GM23338 (cell line): ENCODE results near the gene ACADVL. TPM values are rescaled to one million over a fixed set of nuclear protein-coding genes. Genes with fewer than 3 reads are reported as not detected.

Experiments used
- ATAC-seq: fragments of 200-7000 bp; cut with Tn5 transposase; 3 replicates; pipeline ENCODE4 v1.9.1; 2020
- DNase-seq: peaks from one replicate; pipeline ENCODE4 v3.0.0-alpha.2; 2015; ENCODE audit warnings: low spot score
- H2AFZ ChIP-seq: fragments of 200-600 bp; sonication (generic); 2 replicates; pipeline ENCODE4 v1.8.0; 2016; ENCODE audit warnings: antibody characterized with exemption, mild to moderate bottlenecking, moderate library complexity
- H3F3A ChIP-seq: fragments of 200-600 bp; sonication (generic); replicated peaks from 2 replicates; pipeline ENCODE4 v1.8.0; 2017; ENCODE audit warnings: antibody characterized with exemption, mixed run types, low read depth
- H3K27ac ChIP-seq: fragments of 200-600 bp; sonication (generic); 2 replicates; pipeline ENCODE4 v1.6.1; 2016; ENCODE audit warnings: low read depth
- H3K27me3 ChIP-seq: fragments of 200-600 bp; sonication (generic); 2 replicates; pipeline ENCODE4 v1.8.0; 2016; ENCODE audit warnings: mild to moderate bottlenecking, mixed run types, moderate library complexity; ENCODE audit not compliant: insufficient read depth
- H3K36me3 ChIP-seq: fragments of 200-600 bp; sonication (generic); 2 replicates; pipeline ENCODE4 v1.8.0; 2016; ENCODE audit warnings: mild to moderate bottlenecking; ENCODE audit not compliant: insufficient read depth
- H3K4me1 ChIP-seq: fragments of 200-600 bp; sonication (generic); 2 replicates; pipeline ENCODE4 v1.8.0; 2016; ENCODE audit warnings: mild to moderate bottlenecking, moderate library complexity; ENCODE audit not compliant: insufficient read depth
- H3K4me2 ChIP-seq: fragments of 200-600 bp; sonication (generic); 2 replicates; pipeline ENCODE4 v1.7.1; 2017; ENCODE audit warnings: mixed run types
- H3K4me3 ChIP-seq: fragments of 200-600 bp; sonication (generic); 2 replicates; pipeline ENCODE4 v1.6.1; 2016; ENCODE audit warnings: mixed run types
- H3K79me2 ChIP-seq: fragments of 200-600 bp; sonication (generic); replicated peaks from 2 replicates; pipeline ENCODE4 v1.8.0; 2017; ENCODE audit warnings: mild to moderate bottlenecking; ENCODE audit not compliant: insufficient read depth
- H3K9me2 ChIP-seq: fragments of 200-600 bp; sonication (generic); 2 replicates; pipeline ENCODE4 v1.8.0; 2017; ENCODE audit not compliant: insufficient read depth
- H4K20me1 ChIP-seq: fragments of 200-600 bp; sonication (generic); replicated peaks from 2 replicates; pipeline ENCODE4 v1.8.0; 2017; ENCODE audit warnings: mild to moderate bottlenecking; ENCODE audit not compliant: insufficient read depth
- H3K27ac Mint-ChIP-seq: 2 replicates; pipeline ENCODE4 v1.8.0; 2020; ENCODE audit warnings: inconsistent platforms, mild to moderate bottlenecking, moderate library complexity, mixed read lengths
- H3K27me3 Mint-ChIP-seq: 3 replicates; pipeline ENCODE4 v1.8.0; 2022; ENCODE audit warnings: low read depth, mild to moderate bottlenecking, moderate library complexity, mixed read lengths, inconsistent platforms; ENCODE audit not compliant: insufficient read depth, poor library complexity
- H3K36me3 Mint-ChIP-seq: 3 replicates; pipeline ENCODE4 v1.8.0; 2021; ENCODE audit warnings: low read depth, mild to moderate bottlenecking, inconsistent platforms, moderate library complexity, mixed read lengths
- H3K4me1 Mint-ChIP-seq: 3 replicates; pipeline ENCODE4 v1.8.0; 2020; ENCODE audit warnings: mild to moderate bottlenecking, inconsistent platforms, mixed read lengths
- H3K4me3 Mint-ChIP-seq: 3 replicates; pipeline ENCODE4 v1.8.0; 2021; ENCODE audit warnings: moderate library complexity, mild to moderate bottlenecking, inconsistent platforms, mixed read lengths
- H3K9me3 Mint-ChIP-seq: 3 replicates; pipeline ENCODE4 v1.8.0; 2020; ENCODE audit warnings: moderate library complexity, mild to moderate bottlenecking, inconsistent platforms, mixed read lengths
- CREB1 ChIP-seq: fragments of 250-450 bp; sonication (Bioruptor Pico); IDR thresholded peaks from 2 replicates; pipeline ENCODE4 v1.5.0; 2020; ENCODE audit warnings: low read depth, mild to moderate bottlenecking, moderate library complexity
- EZH2 ChIP-seq: fragments of 200-600 bp; sonication (generic); IDR thresholded peaks from one replicate; pipeline ENCODE4 v1.8.0; 2017; ENCODE audit warnings: antibody characterized with exemption, mild to moderate bottlenecking, low read depth; ENCODE audit not compliant: unreplicated experiment
- NANOG ChIP-seq: IDR thresholded peaks from 2 replicates; pipeline ENCODE4 v1.6.1; 2016; ENCODE audit warnings: antibody characterized with exemption, borderline replicate concordance
- POLR2AphosphoS5 ChIP-seq: IDR thresholded peaks from 2 replicates; pipeline ENCODE4 v1.6.1; 2016; ENCODE audit warnings: antibody characterized with exemption, low read depth
- REST ChIP-seq: IDR thresholded peaks from one replicate; pipeline ENCODE4 v1.6.1; 2018; ENCODE audit warnings: antibody characterized with exemption; ENCODE audit not compliant: unreplicated experiment
- ZNF114 ChIP-seq: fragments of 250-450 bp; sonication (Bioruptor Pico); IDR thresholded peaks from 2 replicates; pipeline ENCODE4 v1.5.0; 2020; ENCODE audit warnings: mild to moderate bottlenecking, moderate library complexity
- ZNF331 ChIP-seq: fragments of 250-450 bp; sonication (Bioruptor Pico); IDR thresholded peaks from 2 replicates; pipeline ENCODE4 v1.5.0; 2020; ENCODE audit warnings: low read depth, mild to moderate bottlenecking, moderate library complexity
- polyA plus RNA-seq: library from polyadenylated mRNA; unstranded; fragments of >200 nt; fragmentation: Nextera tagmentation; extraction: Ambion mirVana; gene quantifications from 2 replicates; pipeline ENCODE4 v1.2.1, GENCODE V29; 2016
- total RNA-seq: library from RNA; depleted of rRNA; stranded (reverse); fragments of >200 nt; shearing (Covaris generic); gene quantifications from 2 replicates; pipeline ENCODE4 v1.2.3, GENCODE V29; 2014
- TF ChIP-seq, protein P1 (sequence below): IDR thresholded peaks from 2 replicates; pipeline ENCODE4 v1.6.1; 2016; ENCODE audit warnings: antibody characterized with exemption

The ACADVL gene
- total and polyA plus RNA-seq, 2 experiments from 2014 or later = 152 to 156 TPM

- H2AFZ ChIP-seq = no peak overlapping the region
These were observed 31.2 kb downstream of the ACADVL start for GRCh38 chr17:7250695-7251627.

More at GRCh38 chr17:7250695-7251627, 31.2 kb downstream of the ACADVL start:
- peaks cover 43% of the 10 kb centered on the region for H3K36me3 Mint-ChIP-seq
- ATAC-seq = peak; percentile 15
- Histone ChIP-seq H3K4me1 (peaks cover 23% of the 10 kb centered on the region), H3K27ac (peak overlapping the region; percentile 87; the same call in 1 of the 2 replicates), H3K9me2 (no peaks in the 10 kb centered on the region), H4K20me1 (peaks cover 32% of the 10 kb centered on the region), H3F3A (peaks cover 19% of the 10 kb centered on the region), H3K27me3 (no peaks in the 10 kb centered on the region), H3K36me3 (peaks cover 13% of the 10 kb centered on the region), H3K4me3 (peak overlapping the region; percentile 65), H3K4me2 (peak overlapping the region; percentile 98), H3K79me2 (peaks cover 63% of the 10 kb centered on the region)
- H3K4me1 Mint-ChIP-seq = peaks cover 38% of the 10 kb centered on the region
- TF ChIP-seq POLR2AphosphoS5 = no peak
- no peak for TF ChIP-seq REST
- TF ChIP-seq NANOG = no peak
- TF ChIP-seq ZNF331 (CRISPR knock-in tag) = no peak
- TF ChIP-seq, protein P1, sequence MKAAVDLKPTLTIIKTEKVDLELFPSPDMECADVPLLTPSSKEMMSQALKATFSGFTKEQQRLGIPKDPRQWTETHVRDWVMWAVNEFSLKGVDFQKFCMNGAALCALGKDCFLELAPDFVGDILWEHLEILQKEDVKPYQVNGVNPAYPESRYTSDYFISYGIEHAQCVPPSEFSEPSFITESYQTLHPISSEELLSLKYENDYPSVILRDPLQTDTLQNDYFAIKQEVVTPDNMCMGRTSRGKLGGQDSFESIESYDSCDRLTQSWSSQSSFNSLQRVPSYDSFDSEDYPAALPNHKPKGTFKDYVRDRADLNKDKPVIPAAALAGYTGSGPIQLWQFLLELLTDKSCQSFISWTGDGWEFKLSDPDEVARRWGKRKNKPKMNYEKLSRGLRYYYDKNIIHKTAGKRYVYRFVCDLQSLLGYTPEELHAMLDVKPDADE = no peak
- TF ChIP-seq CREB1 (CRISPR knock-in tag) = no peak
- no peak for TF ChIP-seq EZH2
- no peak for TF ChIP-seq ZNF114
- peaks cover 10% of the 10 kb centered on the region for H3K27me3 Mint-ChIP-seq
- peak; percentile 27 for DNase-seq
- H3K9me3 Mint-ChIP-seq = peaks cover 3% of the 10 kb centered on the region; the same call in 2 of the 3 replicates
- peak overlapping the region; percentile 91 for H3K4me3 Mint-ChIP-seq
- H3K27ac Mint-ChIP-seq = peak overlapping the region; percentile 97
